GM12891 (cell line): ENCODE results near the gene GPR42.
"Not testable (repeated sequence)": the region's sequence is repeated elsewhere in the genome, so short reads cannot be mapped to it uniquely, and the experiment has no call there.

ENCODE experiments used
- DNase-seq: peaks from one replicate; pipeline ENCODE4 v3.0.0; 2011; ENCODE audit warnings: low spot score; ENCODE audit not compliant: insufficient read length
- FAIRE-seq: peaks from 2 replicates; lab custom pipeline; 2011; peaks lifted over from hg19 to GRCh38; lab: Jason Lieb, UNC
- PAX5 ChIP-seq: IDR thresholded peaks from 2 replicates; pipeline ENCODE4 v1.6.1; 2011; ENCODE audit warnings: low read length, moderate library complexity, mild to moderate bottlenecking; ENCODE audit not compliant: insufficient read depth, severe bottlenecking
- POLR2A ChIP-seq: IDR thresholded peaks from 2 replicates; pipeline ENCODE4 v1.6.1; 2011; ENCODE audit warnings: low read depth, low read length, control low read depth
- POLR2AphosphoS5 ChIP-seq: IDR thresholded peaks from 2 replicates; pipeline ENCODE4 v1.6.1; 2011; ENCODE audit warnings: low read depth, low read length, control low read depth
- POU2F2 ChIP-seq: IDR thresholded peaks from 2 replicates; pipeline ENCODE4 v1.6.1; 2011; ENCODE audit warnings: low read depth, mild to moderate bottlenecking, control low read depth, low read length, moderate library complexity
- SPI1 ChIP-seq: IDR thresholded peaks from 2 replicates; pipeline ENCODE4 v1.6.1; 2011; ENCODE audit warnings: low read depth, low read length, control low read depth
- TAF1 ChIP-seq: IDR thresholded peaks from 2 replicates; pipeline ENCODE4 v1.6.1; 2011; ENCODE audit warnings: low read depth, low read length, control low read depth

GPR42 gene

DNA sequence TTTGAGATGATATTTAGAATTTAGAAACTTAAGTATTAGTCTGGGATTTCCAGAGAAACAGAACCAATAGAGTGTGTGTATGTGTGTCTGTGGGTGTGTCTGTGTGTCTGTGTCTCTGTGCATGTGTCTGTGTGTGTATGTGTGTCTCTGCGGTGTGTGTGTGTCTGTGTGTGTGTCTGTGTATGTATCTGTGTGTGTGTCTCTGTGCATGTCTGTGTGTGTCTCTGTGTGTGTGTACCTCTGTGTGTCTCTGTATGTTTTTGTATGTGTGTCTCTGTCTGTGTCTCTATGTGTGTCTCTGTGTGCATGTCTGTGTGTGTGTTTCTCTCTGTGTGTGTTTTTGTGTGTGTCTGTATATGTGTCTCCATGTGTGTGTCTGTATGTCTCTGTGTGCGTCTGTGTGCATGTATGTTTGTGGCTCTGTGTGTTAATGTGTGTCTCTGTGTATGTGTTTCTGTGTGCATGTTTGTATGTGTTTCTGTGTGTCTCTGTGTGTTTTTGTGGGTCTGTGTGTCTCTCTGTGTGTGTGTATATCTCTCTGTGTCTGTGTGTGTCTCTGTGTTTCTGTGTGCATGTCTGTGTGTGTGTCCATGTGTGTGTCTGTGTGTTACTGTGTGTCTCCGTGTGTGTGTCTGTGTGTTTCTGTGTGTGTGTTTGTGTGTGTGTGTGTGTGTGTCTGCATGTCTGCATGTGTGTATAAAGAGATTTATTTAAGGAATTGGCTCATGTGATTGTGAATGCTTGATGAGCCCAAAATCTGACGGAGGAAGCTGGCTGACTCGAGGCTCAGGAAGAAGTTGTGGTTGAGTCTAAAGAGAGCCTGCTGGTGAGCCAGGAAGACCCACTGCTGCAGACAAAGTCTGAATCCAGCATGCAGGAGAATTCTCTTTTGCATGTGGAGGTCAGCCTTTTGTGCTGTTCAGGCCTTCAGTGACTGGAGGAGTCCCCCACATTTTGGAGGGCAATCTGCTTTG lies 22.2 kb downstream of the GPR42 start:
- no peak for DNase-seq
- FAIRE-seq = peak; percentile 76
- TF ChIP-seq POLR2AphosphoS5 (no peak), POU2F2 (no peak), PAX5 (no peak), POLR2A (no peak), SPI1 (no peak), TAF1 (no peak)

DNA sequence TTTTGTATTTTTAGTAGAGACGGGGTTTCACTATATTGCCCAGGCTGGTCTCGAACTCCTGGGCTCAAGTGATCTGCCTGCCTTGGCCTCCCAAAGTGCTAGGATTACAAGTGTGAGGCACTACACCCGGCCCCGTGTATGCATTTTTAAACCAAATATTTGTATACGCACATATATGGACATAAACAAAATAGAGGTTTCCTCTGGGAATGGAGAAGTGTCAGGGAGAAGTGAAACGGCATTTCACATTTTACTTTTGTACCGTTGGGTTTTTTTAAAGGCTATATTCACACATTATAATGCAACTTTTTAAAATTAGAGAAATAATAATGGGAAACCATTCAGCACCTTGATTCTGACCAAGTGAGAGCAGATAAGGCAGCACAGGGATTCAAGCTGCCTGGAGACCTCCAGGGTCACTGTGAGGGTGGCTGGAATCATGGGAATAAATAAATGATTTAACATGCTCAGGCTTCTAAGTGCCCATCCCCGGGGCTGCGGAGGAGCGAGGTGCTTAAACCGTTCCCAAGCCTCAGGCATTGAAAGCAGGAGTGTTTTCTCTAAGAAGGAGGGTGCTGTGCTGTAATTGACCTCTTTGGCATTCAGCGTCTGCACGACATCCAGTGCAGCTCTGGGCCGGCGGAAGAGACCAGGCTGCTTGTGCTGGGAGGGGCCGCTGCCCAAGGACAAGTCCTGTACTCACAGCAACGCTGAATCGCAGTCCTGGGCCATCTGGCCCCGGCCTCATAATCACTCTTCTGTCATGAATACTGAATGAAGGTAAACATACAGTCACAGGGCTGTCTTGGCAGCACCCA lies 24.7 kb downstream of the GPR42 start:
- TF ChIP-seq TAF1 (no peak), SPI1 (no peak), POU2F2 (no peak)
- FAIRE-seq (no peak), DNase-seq (no peak)

DNA sequence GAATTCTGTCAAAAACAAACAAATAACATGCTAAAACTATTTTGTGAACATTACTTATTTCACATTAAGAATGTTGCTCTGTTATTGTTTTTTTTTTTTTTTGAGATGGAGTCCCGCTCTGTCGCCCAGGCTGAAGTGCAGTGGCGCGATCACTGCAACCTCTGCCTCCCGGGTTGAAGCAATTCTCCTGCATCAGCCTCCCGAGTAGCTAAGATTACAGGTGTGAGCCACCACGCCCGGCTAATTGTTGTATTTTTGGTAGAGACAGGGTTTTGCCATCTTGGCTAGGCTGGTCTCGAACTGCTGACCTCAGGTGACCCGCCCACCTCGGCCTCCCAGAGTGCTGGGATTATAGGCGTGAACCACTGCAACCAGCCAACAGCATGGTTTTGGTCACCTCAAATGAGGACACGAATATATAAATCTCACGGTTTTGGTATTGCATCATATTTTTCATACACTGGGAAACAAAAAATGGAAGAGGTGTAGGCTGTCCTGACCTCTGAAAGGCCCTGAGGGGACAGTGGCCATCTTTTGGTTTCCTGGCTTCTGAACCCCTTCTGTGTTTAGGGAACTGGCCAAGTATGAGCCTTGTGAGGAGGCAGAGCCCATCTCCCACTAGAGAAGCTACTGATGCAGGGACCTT lies 25.5 kb downstream of the GPR42 start:
- no peak for FAIRE-seq
- DNase-seq = no peak
- no peak for TF ChIP-seq POU2F2
- no peak for TF ChIP-seq PAX5
- TF ChIP-seq SPI1 = no peak
- no peak for TF ChIP-seq POLR2AphosphoS5
- no peak for TF ChIP-seq TAF1
- no peak for TF ChIP-seq POLR2A

GRCh38 chr19:35397064-35397463 lies 26.2 kb downstream of the GPR42 start:
- no peak for DNase-seq

DNA sequence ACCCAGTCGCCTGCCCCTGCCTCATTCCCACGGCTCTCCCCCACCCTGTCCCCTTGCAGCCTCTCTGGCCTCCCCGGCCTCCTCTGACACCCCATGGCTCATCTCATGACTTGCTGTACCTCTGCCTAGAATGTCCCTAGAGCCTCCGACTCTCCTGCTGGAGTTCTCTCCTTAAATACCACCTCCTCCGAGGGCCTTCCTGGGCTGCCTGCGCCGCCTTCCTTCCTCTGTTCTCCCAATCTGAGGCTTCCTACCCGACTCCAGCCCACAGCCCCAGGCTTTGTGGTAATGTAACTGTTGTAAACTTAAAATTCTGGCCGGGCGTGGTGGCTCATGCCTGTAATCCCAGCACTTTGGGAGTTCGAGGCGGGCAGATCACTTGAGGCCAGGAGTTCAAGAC lies 27.7 kb downstream of the GPR42 start:
- no peak for FAIRE-seq
- DNase-seq = no peak
- no peak for TF ChIP-seq POLR2A
- no peak for TF ChIP-seq PAX5

More at GRCh38 chr19:35397064-35397463, 26.2 kb downstream of the GPR42 start:
- FAIRE-seq = no peak
- TF ChIP-seq TAF1 = no peak
- no peak for TF ChIP-seq POU2F2
- TF ChIP-seq POLR2AphosphoS5 = no peak
- TF ChIP-seq SPI1 = no peak
- TF ChIP-seq PAX5 = no peak
- TF ChIP-seq POLR2A = no peak

DNA sequence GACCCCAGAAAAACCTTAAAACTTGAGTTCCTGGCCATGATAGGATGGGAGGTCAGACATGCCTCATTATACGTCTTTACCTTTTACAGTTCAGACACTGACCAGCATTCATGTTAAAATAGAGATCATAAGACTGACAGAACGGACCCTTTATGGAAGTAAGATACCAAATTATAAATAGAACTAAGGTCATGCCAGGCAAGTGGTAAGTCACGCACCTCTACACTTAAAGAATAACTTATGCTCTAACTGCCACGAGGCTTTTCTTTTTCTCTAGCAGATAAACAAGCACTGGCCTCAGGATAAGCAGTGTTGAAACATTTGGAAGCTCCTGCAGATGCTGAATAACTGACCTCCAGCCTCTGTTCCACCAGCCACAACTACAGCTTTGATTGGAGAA lies 28.4 kb downstream of the GPR42 start:
- no peak for FAIRE-seq
- no peak for DNase-seq
- TF ChIP-seq TAF1 (no peak), POLR2A (no peak), SPI1 (no peak), POLR2AphosphoS5 (no peak), PAX5 (no peak), POU2F2 (no peak)

- no peak for FAIRE-seq
- TF ChIP-seq TAF1 (no peak), POU2F2 (peak; percentile 74; the same call in 1 of the 2 replicates)
- no peak for DNase-seq
These were observed 29.3 kb downstream of the GPR42 start for GRCh38 chr19:35399948-35400772.

DNA sequence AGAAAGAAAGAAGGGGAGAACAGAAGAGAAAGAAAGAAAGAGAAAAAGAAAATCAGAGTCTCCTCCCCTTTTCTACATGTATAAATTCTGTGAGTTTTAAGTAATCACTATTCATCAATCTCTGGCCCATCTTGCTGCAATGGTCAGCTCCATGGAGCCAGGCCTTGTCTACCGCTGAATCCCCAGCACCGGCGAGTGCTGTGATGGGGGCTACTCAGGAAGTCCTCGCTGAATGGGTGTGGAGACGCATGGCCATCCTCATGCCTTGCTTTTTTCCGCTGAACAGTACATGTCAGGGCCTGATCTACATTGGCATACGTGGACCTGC lies 29.9 kb downstream of the GPR42 start:
- no peak for DNase-seq
- FAIRE-seq = peak; percentile 20

GRCh38 chr19:35401416-35401815 lies 30.5 kb downstream of the GPR42 start:
- FAIRE-seq, DNase-seq: not testable (repeated sequence)

More for the DNA sequence above, 29.9 kb downstream of the GPR42 start:
- TF ChIP-seq POLR2AphosphoS5 (no peak), POLR2A (no peak), TAF1 (no peak), POU2F2 (no peak), PAX5 (no peak)
